SK-N-MC (cell line): ENCODE measurements around the gene ERVMER34-1.
A peak's percentile ranks its signal among the peaks of the same experiment; 100 is the strongest.

Experiments
- DNase-seq: peaks from one replicate; pipeline ENCODE4 v3.0.0-alpha.2; 2011; ENCODE audit warnings: low read depth, low spot score
- H3K27ac ChIP-seq: fragments of 200-600 bp; sonication (generic); 2 replicates; pipeline ENCODE4 v1.5.1; 2016; ENCODE audit warnings: mixed run types
- H3K36me3 ChIP-seq: fragments of 200-600 bp; sonication (generic); 2 replicates; pipeline ENCODE4 v1.6.1; 2017; ENCODE audit warnings: antibody characterized with exemption, low read length, mixed read lengths; ENCODE audit not compliant: insufficient read depth
- H3K4me3 ChIP-seq: fragments of 200-600 bp; sonication (generic); 2 replicates; pipeline ENCODE4 v1.5.1; 2016
- H3K9ac ChIP-seq: fragments of 200-600 bp; sonication (generic); 2 replicates; pipeline ENCODE4 v1.8.0; 2017; ENCODE audit warnings: mixed run types, mixed read lengths; ENCODE audit not compliant: insufficient read length
- H3K9me3 ChIP-seq: fragments of 200-600 bp; sonication (generic); 2 replicates; pipeline ENCODE4 v1.6.1; 2017; ENCODE audit warnings: low read depth, mild to moderate bottlenecking, antibody characterized with exemption, low read length, moderate library complexity, mixed read lengths
- EZH2 ChIP-seq: fragments of 200-600 bp; sonication (generic); IDR thresholded peaks from one replicate; pipeline ENCODE4 v1.6.1; 2017; ENCODE audit warnings: antibody characterized with exemption
- FOXP2 ChIP-seq: optimal IDR thresholded peaks from 2 replicates; pipeline ENCODE3; 2011; ENCODE audit warnings: mild to moderate bottlenecking, moderate library complexity; ENCODE audit not compliant: insufficient read depth; ENCODE audit errors: extremely low read length, control extremely low read depth
- POLR2AphosphoS5 ChIP-seq: IDR thresholded peaks from 2 replicates; pipeline ENCODE4 v1.6.1; 2012; ENCODE audit warnings: mild to moderate bottlenecking, low read depth, low read length, borderline replicate concordance

ERVMER34-1 gene

GRCh38 chr4:52750819-52751486, at the start of gene ERVMER34-1:
ERVMER34-1 (minus strand) TSS chr4:52751425; CDS start chr4:52745520, 5,905 bp downstream.
- Histone ChIP-seq H3K9me3 (no peaks in the 10 kb centered on the region), H3K36me3 (no peaks in the 10 kb centered on the region), H3K27ac (no peak within 1 kb of the TSS), H3K4me3 (peak within 1 kb of the TSS; percentile 28), H3K9ac (no peak within 1 kb of the TSS)
- no peak for DNase-seq
- TF ChIP-seq FOXP2: no peak

- Histone ChIP-seq H3K9ac (no peak overlapping the region), H3K27ac (no peak overlapping the region), H3K36me3 (no peaks in the 10 kb centered on the region), H3K9me3 (no peaks in the 10 kb centered on the region), H3K4me3 (no peak overlapping the region)
- DNase-seq: no peak
- TF ChIP-seq POLR2AphosphoS5: no peak
- TF ChIP-seq FOXP2: no peak
- TF ChIP-seq EZH2: no peak
These were observed 48.6 kb upstream of the ERVMER34-1 start for GRCh38 chr4:52799813-52800212.

- no peak overlapping the region for H3K9ac ChIP-seq
- no peak for DNase-seq
- no peaks in the 10 kb centered on the region for H3K36me3 ChIP-seq
- no peak overlapping the region for H3K27ac ChIP-seq
- H3K4me3 ChIP-seq: no peak overlapping the region
- TF ChIP-seq FOXP2 (no peak), EZH2 (no peak), POLR2AphosphoS5 (no peak)
- H3K9me3 ChIP-seq: no peaks in the 10 kb centered on the region
These were observed 44.3 kb upstream of the ERVMER34-1 start for GRCh38 chr4:52795533-52795932.

GRCh38 chr4:52791936-52792335, 40.7 kb upstream of the ERVMER34-1 start:
- no peaks in the 10 kb centered on the region for H3K9me3 ChIP-seq
- no peak overlapping the region for H3K27ac ChIP-seq
- H3K9ac ChIP-seq: no peak overlapping the region
- TF ChIP-seq EZH2 (no peak), POLR2AphosphoS5 (no peak), FOXP2 (no peak)
- no peaks in the 10 kb centered on the region for H3K36me3 ChIP-seq
- no peak for DNase-seq
- no peak overlapping the region for H3K4me3 ChIP-seq

- no peak for TF ChIP-seq FOXP2
- TF ChIP-seq EZH2: no peak
- TF ChIP-seq POLR2AphosphoS5: no peak
- no peak for DNase-seq
- Histone ChIP-seq H3K9ac (no peak overlapping the region), H3K9me3 (no peaks in the 10 kb centered on the region), H3K27ac (no peak overlapping the region), H3K4me3 (no peak overlapping the region), H3K36me3 (no peaks in the 10 kb centered on the region)
These were observed 38.5 kb upstream of the ERVMER34-1 start for GRCh38 chr4:52789774-52790173.

GRCh38 chr4:52788806-52789205, 37.6 kb upstream of the ERVMER34-1 start:
- TF ChIP-seq FOXP2: no peak
- no peak for TF ChIP-seq POLR2AphosphoS5
- no peak for TF ChIP-seq EZH2
- H3K9me3 ChIP-seq: no peaks in the 10 kb centered on the region
- no peak overlapping the region for H3K4me3 ChIP-seq
- no peak overlapping the region for H3K9ac ChIP-seq
- no peak for DNase-seq
- H3K36me3 ChIP-seq: no peaks in the 10 kb centered on the region
- no peak overlapping the region for H3K27ac ChIP-seq

- no peak for DNase-seq
- Histone ChIP-seq H3K9ac (no peak overlapping the region), H3K27ac (no peak overlapping the region), H3K4me3 (no peak overlapping the region), H3K36me3 (no peaks in the 10 kb centered on the region), H3K9me3 (no peaks in the 10 kb centered on the region)
- TF ChIP-seq POLR2AphosphoS5 (no peak), EZH2 (no peak), FOXP2 (no peak)
These were observed 31.8 kb upstream of the ERVMER34-1 start for GRCh38 chr4:52783069-52783468.

- DNase-seq: no peak
- Histone ChIP-seq H3K36me3 (no peaks in the 10 kb centered on the region), H3K9me3 (no peaks in the 10 kb centered on the region), H3K9ac (no peak overlapping the region), H3K27ac (no peak overlapping the region), H3K4me3 (no peak overlapping the region)
- TF ChIP-seq POLR2AphosphoS5: no peak
- TF ChIP-seq FOXP2: no peak
- no peak for TF ChIP-seq EZH2
These were observed 29.6 kb upstream of the ERVMER34-1 start for GRCh38 chr4:52780617-52781354.

- no peak for DNase-seq
- no peak overlapping the region for H3K9ac ChIP-seq
- no peak overlapping the region for H3K4me3 ChIP-seq
- no peaks in the 10 kb centered on the region for H3K9me3 ChIP-seq
- H3K36me3 ChIP-seq: no peaks in the 10 kb centered on the region
- no peak for TF ChIP-seq FOXP2
- TF ChIP-seq EZH2: no peak
- no peak for TF ChIP-seq POLR2AphosphoS5
- H3K27ac ChIP-seq: no peak overlapping the region
These were observed 29.0 kb upstream of the ERVMER34-1 start for GRCh38 chr4:52780206-52780605.

GRCh38 chr4:52760256-52760655, 9.0 kb upstream of the ERVMER34-1 start:
- Histone ChIP-seq H3K9ac (no peak overlapping the region), H3K36me3 (no peaks in the 10 kb centered on the region), H3K4me3 (no peak overlapping the region), H3K9me3 (no peaks in the 10 kb centered on the region), H3K27ac (no peak overlapping the region)
- no peak for DNase-seq
- no peak for TF ChIP-seq POLR2AphosphoS5
- no peak for TF ChIP-seq FOXP2
- TF ChIP-seq EZH2: no peak
